Measurements from ENCODE around the gene SERPINA4.
"Not testable (repeated sequence)": the region's sequence is repeated elsewhere in the genome, so short reads cannot be mapped to it uniquely, and the experiment has no call there.

Gene SERPINA4

GRCh38 chr14:94570002-94570400 lies 8.8 kb downstream of the SERPINA4 start:
- DNase-seq: no peak

GRCh38 chr14:94570440-94570839 lies 9.2 kb downstream of the SERPINA4 start:
- no peak for DNase-seq

GRCh38 chr14:94571395-94571794 lies 10.2 kb downstream of the SERPINA4 start:
- DNase-seq: no peak

- DNase-seq: no peak
Observed at GRCh38 chr14:94571950-94572349, 10.7 kb downstream of the SERPINA4 start.

- no peak for DNase-seq
Observed at GRCh38 chr14:94572637-94573303, 11.5 kb downstream of the SERPINA4 start.

- DNase-seq: no peak
Observed at GRCh38 chr14:94573475-94574277, 12.4 kb downstream of the SERPINA4 start.

GRCh38 chr14:94574336-94574735 lies 13.1 kb downstream of the SERPINA4 start:
- DNase-seq: no peak

GRCh38 chr14:94575730-94576585 lies 14.7 kb downstream of the SERPINA4 start:
- no peak for DNase-seq

GRCh38 chr14:94577472-94577871 lies 16.2 kb downstream of the SERPINA4 start:
- DNase-seq: not testable (repeated sequence)

- no peak for DNase-seq
Observed at GRCh38 chr14:94578712-94579111, 17.5 kb downstream of the SERPINA4 start.

- DNase-seq: no peak
Observed at GRCh38 chr14:94581127-94581999, 20.1 kb downstream of the SERPINA4 start, which contains the start of gene SERPINA5. TSS of gene SERPINA5 (plus strand) at chr14:94581426. CDS start at chr14:94587363, 5,937 bp downstream.

GRCh38 chr14:94582199-94582750 lies 21.0 kb downstream of the SERPINA4 start:
- DNase-seq: no peak

GRCh38 chr14:94582851-94583250 lies 21.6 kb downstream of the SERPINA4 start:
- no peak for DNase-seq

- no peak for DNase-seq
Observed at GRCh38 chr14:94583557-94583956, 22.3 kb downstream of the SERPINA4 start.

GRCh38 chr14:94584591-94585280 lies 23.5 kb downstream of the SERPINA4 start:
- DNase-seq: no peak

- DNase-seq: no peak
Observed at GRCh38 chr14:94586635-94587034, 25.4 kb downstream of the SERPINA4 start.

- DNase-seq: no peak
Observed at GRCh38 chr14:94588311-94588710, 27.1 kb downstream of the SERPINA4 start.

- no peak for DNase-seq
Observed at GRCh38 chr14:94591073-94591472, 29.8 kb downstream of the SERPINA4 start.

GRCh38 chr14:94591871-94592270 lies 30.6 kb downstream of the SERPINA4 start:
- DNase-seq: no peak

- no peak for DNase-seq
Observed at GRCh38 chr14:94592457-94592856, 31.2 kb downstream of the SERPINA4 start.

GRCh38 chr14:94593376-94593748 lies 32.1 kb downstream of the SERPINA4 start:
- DNase-seq: no peak

Data from NCI-H1105 (cell line).